Measurements from ENCODE around the gene RAB25. TPM values are rescaled to one million over a fixed set of nuclear protein-coding genes. Genes with fewer than 3 reads are reported as not detected.

Gene RAB25
- total RNA-seq, 1 donor from 2014 or later: 47.5 TPM

DNA sequence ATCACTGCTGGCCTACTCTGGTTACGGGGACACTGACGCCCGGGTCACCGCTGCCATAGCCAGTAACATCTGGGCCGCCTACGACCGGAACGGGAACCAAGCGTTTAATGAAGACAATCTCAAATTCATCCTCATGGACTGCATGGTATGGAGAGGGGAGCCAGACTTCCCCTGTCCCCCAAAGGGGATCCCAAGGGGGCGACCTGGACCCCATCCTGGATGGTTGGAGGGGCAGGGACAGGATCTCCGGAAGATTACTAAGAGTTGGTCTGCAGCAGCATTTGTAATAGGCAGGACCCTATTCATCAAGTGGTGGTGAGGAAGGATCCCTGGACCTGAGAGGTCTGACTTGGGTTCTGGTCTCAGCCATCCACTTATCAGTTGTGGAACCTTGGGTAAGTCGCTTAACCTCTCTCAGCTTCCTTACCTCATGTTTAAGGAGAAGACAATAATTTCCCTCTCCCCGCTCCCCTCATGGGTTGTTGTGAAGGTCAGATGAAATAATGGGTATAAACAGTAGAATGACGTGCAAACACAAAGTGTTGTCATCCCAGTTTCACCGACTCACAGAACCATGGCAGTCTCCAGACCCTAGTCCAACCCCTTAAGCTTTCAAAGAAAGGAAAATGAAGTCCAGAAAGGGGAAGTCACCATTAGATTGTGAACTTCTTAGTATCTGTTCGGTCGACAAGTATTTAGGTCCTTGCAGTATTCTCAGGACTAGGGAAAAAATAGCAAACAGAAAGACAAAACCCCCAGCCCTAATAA lies 5.5 kb upstream of the RAB25 start:
- TF ChIP-seq CTCF (conservative IDR thresholded peaks at IDR 0.05; ENCODE audit: low read depth, low read length): no peak
- peak overlapping the region; percentile 100 for H3K4me3 ChIP-seq (ENCODE audit: low read depth, low read length)
- DNase-seq (ENCODE audit: low read depth): no peak

- DNase-seq (ENCODE audit: low read depth): no peak
- TF ChIP-seq CTCF (conservative IDR thresholded peaks at IDR 0.05; ENCODE audit: low read depth, low read length): no peak
- no peak overlapping the region for H3K4me3 ChIP-seq (ENCODE audit: low read depth, low read length)
Observed at GRCh38 chr1:156056326-156056849, 4.6 kb upstream of the RAB25 start.

DNA sequence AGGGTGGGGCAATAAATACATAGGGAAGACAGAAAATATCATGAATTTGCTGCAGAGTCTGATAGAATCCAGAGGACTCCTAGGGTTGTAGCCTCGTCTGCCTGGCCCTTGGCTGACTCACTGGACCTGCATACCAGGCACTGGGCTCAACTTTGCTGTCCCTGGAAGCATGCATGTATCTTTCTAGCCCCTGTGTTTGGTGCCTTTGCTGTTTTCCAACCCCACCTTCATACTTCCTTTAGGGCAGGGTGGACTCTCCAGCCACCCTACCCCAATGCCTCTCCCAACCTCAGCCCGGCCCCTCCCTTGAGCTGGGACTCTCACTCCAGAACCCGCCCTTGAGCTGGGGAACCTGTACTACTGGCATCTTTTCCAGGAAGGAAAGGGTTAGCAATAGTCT lies 1.2 kb downstream of the RAB25 start:
- H3K4me3 ChIP-seq (ENCODE audit: low read depth, low read length): no peak overlapping the region
- no peak for DNase-seq (ENCODE audit: low read depth)
- no peak for TF ChIP-seq CTCF (conservative IDR thresholded peaks at IDR 0.05; ENCODE audit: low read depth, low read length)

GRCh38 chr1:156063997-156064285 lies 3.0 kb downstream of the RAB25 start:
- TF ChIP-seq CTCF (conservative IDR thresholded peaks at IDR 0.05; ENCODE audit: low read depth, low read length): no peak
- no peak for DNase-seq (ENCODE audit: low read depth)
- no peak overlapping the region for H3K4me3 ChIP-seq (ENCODE audit: low read depth, low read length)

- no peak for TF ChIP-seq CTCF (conservative IDR thresholded peaks at IDR 0.05; ENCODE audit: low read depth, low read length)
- DNase-seq (ENCODE audit: low read depth): no peak
- H3K4me3 ChIP-seq (ENCODE audit: low read depth, low read length): no peak overlapping the region
Observed at GRCh38 chr1:156064615-156065014, 3.7 kb downstream of the RAB25 start.

DNA sequence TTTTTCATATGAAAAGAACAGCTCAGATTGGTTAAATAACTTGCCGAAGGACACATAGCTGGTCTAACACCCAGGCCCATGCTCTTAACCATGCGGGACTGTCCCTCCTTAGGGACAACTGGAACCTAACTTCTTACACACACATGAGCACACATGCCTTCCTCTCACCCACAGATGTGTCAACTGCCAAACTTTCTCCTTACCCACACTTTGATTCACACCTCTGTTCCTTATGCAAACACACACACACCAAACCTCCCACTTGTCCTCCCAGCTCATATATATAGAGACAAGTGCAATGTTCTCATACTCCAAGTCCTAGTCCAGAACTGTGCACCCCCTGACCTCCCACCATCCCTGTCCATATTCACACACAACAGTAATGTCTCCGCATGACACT lies 4.3 kb downstream of the RAB25 start:
- no peak overlapping the region for H3K4me3 ChIP-seq (ENCODE audit: low read depth, low read length)
- no peak for TF ChIP-seq CTCF (conservative IDR thresholded peaks at IDR 0.05; ENCODE audit: low read depth, low read length)
- no peak for DNase-seq (ENCODE audit: low read depth)

DNA sequence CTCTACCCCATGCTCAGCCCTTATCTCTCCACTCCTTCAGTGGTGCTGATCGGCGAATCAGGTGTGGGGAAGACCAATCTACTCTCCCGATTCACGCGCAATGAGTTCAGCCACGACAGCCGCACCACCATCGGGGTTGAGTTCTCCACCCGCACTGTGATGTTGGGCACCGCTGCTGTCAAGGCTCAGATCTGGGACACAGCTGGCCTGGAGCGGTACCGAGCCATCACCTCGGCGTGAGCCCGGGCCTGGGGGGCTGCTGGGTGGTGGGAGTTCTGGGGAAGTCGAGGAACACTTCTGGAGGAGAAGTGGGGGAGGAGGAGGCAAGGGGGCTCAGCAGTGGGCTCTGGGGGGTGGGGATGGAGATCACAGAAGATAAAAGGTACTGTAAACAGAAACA lies 4.9 kb downstream of the RAB25 start:
- DNase-seq (ENCODE audit: low read depth): no peak
- no peak overlapping the region for H3K4me3 ChIP-seq (ENCODE audit: low read depth, low read length)
- TF ChIP-seq CTCF (conservative IDR thresholded peaks at IDR 0.05; ENCODE audit: low read depth, low read length): no peak

All from epithelial cell of proximal tubule (primary cell).